ENCODE results near the gene LMBRD1.
"Not testable (repeated sequence)": the region's sequence is repeated elsewhere in the genome, so short reads cannot be mapped to it uniquely, and the experiment has no call there.

Gene LMBRD1

GRCh38 chr6:69796073-69796641 lies 653 bp downstream of the LMBRD1 start:
- Histone ChIP-seq H3K4me1 (ENCODE audit: insufficient read depth, insufficient read length) (no peaks in the 10 kb centered on the region), H3K9ac (ENCODE audit: insufficient read length, low read depth) (peak overlapping the region; percentile 56), H3K36me3 (ENCODE audit: insufficient read depth, insufficient read length, low read length) (no peaks in the 10 kb centered on the region), H3K4me3 (ENCODE audit: insufficient read length, low read depth) (peak overlapping the region; percentile 71), H3K9me3 (ENCODE audit: insufficient read depth, low read length) (no peaks in the 10 kb centered on the region), H3K27me3 (ENCODE audit: insufficient read depth, insufficient read length) (no peaks in the 10 kb centered on the region)
- no peak for DNase-seq (ENCODE audit: low read depth, low spot score)
- TF ChIP-seq ZNF274 (IDR thresholded peaks at IDR 0.05; ENCODE audit: low read depth, low read length) (no peak), SUZ12 (IDR thresholded peaks at IDR 0.05; ENCODE audit: extremely low read depth, insufficient read depth, insufficient read length) (no peak), YY1 (IDR thresholded peaks at IDR 0.05; ENCODE audit: insufficient read depth, insufficient read length) (no peak)

- no peak for DNase-seq (ENCODE audit: low read depth, low spot score)
- peak overlapping the region; percentile 71 for H3K4me3 ChIP-seq (ENCODE audit: insufficient read length, low read depth)
- H3K4me1 ChIP-seq (ENCODE audit: insufficient read depth, insufficient read length), result no peaks in the 10 kb centered on the region
- H3K36me3 ChIP-seq (ENCODE audit: insufficient read depth, insufficient read length, low read length), result no peaks in the 10 kb centered on the region
- TF ChIP-seq SUZ12 (IDR thresholded peaks at IDR 0.05; ENCODE audit: extremely low read depth, insufficient read depth, insufficient read length), result no peak
- no peaks in the 10 kb centered on the region for H3K27me3 ChIP-seq (ENCODE audit: insufficient read depth, insufficient read length)
- no peak overlapping the region for H3K9ac ChIP-seq (ENCODE audit: insufficient read length, low read depth)
- no peaks in the 10 kb centered on the region for H3K9me3 ChIP-seq (ENCODE audit: insufficient read depth, low read length)
Observed at GRCh38 chr6:69795469-69796072, 1.2 kb downstream of the LMBRD1 start.

GRCh38 chr6:69792292-69792691 lies 4.5 kb downstream of the LMBRD1 start:
- no peak overlapping the region for H3K9ac ChIP-seq (ENCODE audit: insufficient read length, low read depth)
- peaks cover 6% of the 10 kb centered on the region for H3K36me3 ChIP-seq (ENCODE audit: insufficient read depth, insufficient read length, low read length)
- TF ChIP-seq YY1 (IDR thresholded peaks at IDR 0.05; ENCODE audit: insufficient read depth, insufficient read length) (no peak), ZNF274 (IDR thresholded peaks at IDR 0.05; ENCODE audit: low read depth, low read length) (no peak), SUZ12 (IDR thresholded peaks at IDR 0.05; ENCODE audit: extremely low read depth, insufficient read depth, insufficient read length) (no peak)
- H3K4me3 ChIP-seq (ENCODE audit: insufficient read length, low read depth), result no peak overlapping the region
- H3K9me3 ChIP-seq (ENCODE audit: insufficient read depth, low read length), result no peaks in the 10 kb centered on the region
- no peak for DNase-seq (ENCODE audit: low read depth, low spot score)
- H3K27me3 ChIP-seq (ENCODE audit: insufficient read depth, insufficient read length), result no peaks in the 10 kb centered on the region
- H3K4me1 ChIP-seq (ENCODE audit: insufficient read depth, insufficient read length), result no peaks in the 10 kb centered on the region

GRCh38 chr6:69791065-69791471 lies 5.7 kb downstream of the LMBRD1 start:
- no peaks in the 10 kb centered on the region for H3K4me1 ChIP-seq (ENCODE audit: insufficient read depth, insufficient read length)
- no peaks in the 10 kb centered on the region for H3K9me3 ChIP-seq (ENCODE audit: insufficient read depth, low read length)
- no peaks in the 10 kb centered on the region for H3K27me3 ChIP-seq (ENCODE audit: insufficient read depth, insufficient read length)
- no peak overlapping the region for H3K4me3 ChIP-seq (ENCODE audit: insufficient read length, low read depth)
- no peak for TF ChIP-seq ZNF274 (IDR thresholded peaks at IDR 0.05; ENCODE audit: low read depth, low read length)
- TF ChIP-seq SUZ12 (IDR thresholded peaks at IDR 0.05; ENCODE audit: extremely low read depth, insufficient read depth, insufficient read length), result no peak
- TF ChIP-seq YY1 (IDR thresholded peaks at IDR 0.05; ENCODE audit: insufficient read depth, insufficient read length), result no peak
- DNase-seq (ENCODE audit: low read depth, low spot score), result no peak
- H3K36me3 ChIP-seq (ENCODE audit: insufficient read depth, insufficient read length, low read length), result peaks cover 6% of the 10 kb centered on the region
- no peak overlapping the region for H3K9ac ChIP-seq (ENCODE audit: insufficient read length, low read depth)

GRCh38 chr6:69790629-69791028 lies 6.2 kb downstream of the LMBRD1 start:
- Histone ChIP-seq H3K27me3 (ENCODE audit: insufficient read depth, insufficient read length) (no peaks in the 10 kb centered on the region), H3K9ac (ENCODE audit: insufficient read length, low read depth) (no peak overlapping the region), H3K4me3 (ENCODE audit: insufficient read length, low read depth) (no peak overlapping the region), H3K36me3 (ENCODE audit: insufficient read depth, insufficient read length, low read length) (peaks cover 6% of the 10 kb centered on the region), H3K9me3 (ENCODE audit: insufficient read depth, low read length) (no peaks in the 10 kb centered on the region), H3K4me1 (ENCODE audit: insufficient read depth, insufficient read length) (no peaks in the 10 kb centered on the region)
- DNase-seq (ENCODE audit: low read depth, low spot score), result no peak
- TF ChIP-seq ZNF274 (IDR thresholded peaks at IDR 0.05; ENCODE audit: low read depth, low read length) (no peak), SUZ12 (IDR thresholded peaks at IDR 0.05; ENCODE audit: extremely low read depth, insufficient read depth, insufficient read length) (no peak), YY1 (IDR thresholded peaks at IDR 0.05; ENCODE audit: insufficient read depth, insufficient read length) (no peak)

GRCh38 chr6:69789578-69789977 lies 7.2 kb downstream of the LMBRD1 start:
- no peaks in the 10 kb centered on the region for H3K4me1 ChIP-seq (ENCODE audit: insufficient read depth, insufficient read length)
- no peaks in the 10 kb centered on the region for H3K9me3 ChIP-seq (ENCODE audit: insufficient read depth, low read length)
- H3K4me3 ChIP-seq (ENCODE audit: insufficient read length, low read depth), result no peak overlapping the region
- no peaks in the 10 kb centered on the region for H3K27me3 ChIP-seq (ENCODE audit: insufficient read depth, insufficient read length)
- TF ChIP-seq ZNF274 (IDR thresholded peaks at IDR 0.05; ENCODE audit: low read depth, low read length) (no peak), SUZ12 (IDR thresholded peaks at IDR 0.05; ENCODE audit: extremely low read depth, insufficient read depth, insufficient read length) (no peak), YY1 (IDR thresholded peaks at IDR 0.05; ENCODE audit: insufficient read depth, insufficient read length) (no peak)
- H3K36me3 ChIP-seq (ENCODE audit: insufficient read depth, insufficient read length, low read length), result peaks cover 6% of the 10 kb centered on the region
- no peak for DNase-seq (ENCODE audit: low read depth, low spot score)
- no peak overlapping the region for H3K9ac ChIP-seq (ENCODE audit: insufficient read length, low read depth)

- H3K36me3 ChIP-seq (ENCODE audit: insufficient read depth, insufficient read length, low read length); H3K4me1 ChIP-seq (ENCODE audit: insufficient read depth, insufficient read length); DNase-seq (ENCODE audit: low read depth, low spot score); H3K9me3 ChIP-seq (ENCODE audit: insufficient read depth, low read length); H3K27me3 ChIP-seq (ENCODE audit: insufficient read depth, insufficient read length); H3K4me3 ChIP-seq (ENCODE audit: insufficient read length, low read depth); H3K9ac ChIP-seq (ENCODE audit: insufficient read length, low read depth): not testable (repeated sequence)
Observed at GRCh38 chr6:69787436-69787835, 9.4 kb downstream of the LMBRD1 start.

Measured in NT2/D1 (cell line).